Ovary (tissue), 9 donors: ENCODE results near the gene BLOC1S5. TPM values are rescaled to one million over a fixed set of nuclear protein-coding genes. Genes with fewer than 3 reads are reported as not detected.

ENCODE experiments used
- DNase-seq, 5 donors: peaks; one replicate each; pipeline ENCODE4 v3.0.0-alpha.2; 2019 to 2020
- H3K27ac ChIP-seq, 2 donors: fragments of 200-600 bp; one replicate each; pipeline versions ENCODE4 v1.5.1 to v1.8.0; 2019 to 2022
- H3K27me3 ChIP-seq: fragments of 200-600 bp; one replicate; pipeline ENCODE4 v1.8.0; 2022
- H3K36me3 ChIP-seq: fragments of 200-600 bp; sonication (generic); one replicate; pipeline ENCODE4 v1.5.1; 2019
- H3K4me1 ChIP-seq: one replicate; pipeline ENCODE4 v1.8.1; 2013; ENCODE audit warnings: mild to moderate bottlenecking, moderate library complexity; ENCODE audit not compliant: insufficient read depth
- H3K4me3 ChIP-seq: fragments of 200-600 bp; sonication (generic); one replicate; pipeline ENCODE4 v1.5.1; 2017
- H3K9me3 ChIP-seq, 2 donors: fragments of 200-600 bp in 1 of 2; sonication (generic) in 1 of 2; one replicate each; pipeline versions ENCODE4 v1.5.1 to v1.8.1; 2013 to 2019; ENCODE audit warnings: mild to moderate bottlenecking in 1 of 2, moderate library complexity in 1 of 2
- EP300 ChIP-seq: sonication (generic); formaldehyde crosslinking; IDR thresholded peaks from one replicate; pipeline ENCODE4 v1.6.1; 2017; ENCODE audit warnings: antibody characterized with exemption
- POLR2A ChIP-seq: fragments of 450-650 bp; IDR thresholded peaks from one replicate; pipeline ENCODE4 v1.6.1; 2017; ENCODE audit warnings: antibody characterized with exemption, mild to moderate bottlenecking, moderate library complexity
- WGBS, 3 donors: extraction: QIAGEN DNeasy Blood & Tissue Kit in 1 of 3; methylation state at CpG; one replicate each; pipeline versions ENCODE4 v1.1.5 to v1.1.7; 2013 to 2017; 5-methylcytosine and 5-hydroxymethylcytosine counted together
- intact Hi-C, 4 donors: fragments of 100-400 bp; cut with DNase I; formaldehyde crosslinking; loops; one replicate each; pipeline versions ENCODE4 v1.11.0 to v1.15.1; 2022 to 2023
- polyA plus RNA-seq, 2 donors: library from polyadenylated mRNA; stranded (reverse); fragments of 200-250 nt in 1 of 2; fragments of 350-450 nt in 1 of 2; fragmentation: Illumina TruSeq in 1 of 2; extraction: RNeasy Lipid Tissue Mini Kit (QIAGEN cat#74804) in 1 of 2; gene quantifications; one replicate each; pipeline ENCODE4 v1.2.3, GENCODE V29; 2013 to 2014
- total RNA-seq, 7 donors: library from RNA; depleted of rRNA in 2 of 7; stranded (reverse); fragments of >200 nt in 2 of 7; fragmentation: NEBNext Ultra II Directional in 3 of 7; extraction: Animal tissue kit (Norgen Biotek cat#: 25700) in 3 of 7; gene quantifications; one replicate each; pipeline versions ENCODE4 v1.1.0 to v1.2.4, GENCODE V29; 2016 to 2023
- TF ChIP-seq, protein P1 (sequence below), 3 donors: fragments of 450-650 bp in 2 of 3; fragments of 200-600 bp in 1 of 3; IDR thresholded peaks; one replicate each; pipeline versions ENCODE4 v1.5.1 to v1.8.0; 2016 to 2022; ENCODE audit warnings: antibody characterized with exemption in 3 of 3, mild to moderate bottlenecking in 1 of 3
- donor health status: DM: no; HTN: no; CAD: no; lungs with moderate emphysema.
- donor health status: DM: no; HTN: no; CAD: no.
- donor health status: Bipolar disorder and iron deficiency.
- donor health status: DM: yes; HTN: yes; CAD: no.
- donor health status: DM: no; HTN: no; CAD: no.
- donor health status: DM: yes; HTN: yes; CAD: no.

The BLOC1S5 gene
- total and polyA plus RNA-seq, 9 donors = 8.8 to 21.5 (median 15.4) TPM

DNA sequence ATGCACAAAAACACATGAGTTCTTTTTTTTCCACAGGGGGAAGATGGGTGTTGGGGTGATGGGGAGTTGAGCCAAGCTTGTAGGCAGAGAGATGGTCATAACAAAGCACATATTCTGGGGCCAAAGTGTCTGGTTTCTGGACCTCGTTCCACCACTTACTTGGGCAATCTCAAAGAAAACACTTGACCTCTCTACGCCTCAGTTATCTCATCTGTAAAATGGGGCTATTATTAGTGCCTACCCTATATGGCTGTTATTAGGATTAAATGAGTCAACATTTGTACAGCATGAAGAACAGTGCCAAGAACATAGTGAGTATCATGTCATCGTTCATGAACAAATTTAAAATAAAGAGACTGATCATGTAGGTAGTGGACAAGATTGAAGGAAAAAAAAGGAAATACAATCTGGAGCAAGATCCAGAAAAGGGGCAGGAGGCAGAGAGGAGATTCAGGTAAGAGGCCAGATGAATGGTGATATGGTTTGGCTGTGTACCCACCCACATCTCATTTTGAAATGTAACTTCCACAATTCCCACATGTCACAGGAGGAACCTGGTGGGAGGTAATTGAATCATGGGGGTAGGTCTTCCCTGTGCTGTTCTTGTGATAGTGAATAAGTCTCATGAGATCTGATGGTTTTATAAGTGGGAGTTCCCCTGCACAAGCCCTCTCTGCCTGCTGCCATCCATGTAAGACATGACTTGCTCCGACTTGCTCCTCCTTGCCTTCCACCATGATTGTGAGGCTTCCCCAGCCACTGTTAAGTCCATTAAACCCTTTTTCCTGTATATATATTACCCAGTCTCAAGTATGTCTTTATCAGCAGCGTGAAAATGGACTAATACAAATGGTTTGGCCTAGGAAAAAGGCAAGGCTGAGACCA, 23.9 kb upstream of the BLOC1S5 start:
- no peak for DNase-seq
- TF ChIP-seq, protein P1, sequence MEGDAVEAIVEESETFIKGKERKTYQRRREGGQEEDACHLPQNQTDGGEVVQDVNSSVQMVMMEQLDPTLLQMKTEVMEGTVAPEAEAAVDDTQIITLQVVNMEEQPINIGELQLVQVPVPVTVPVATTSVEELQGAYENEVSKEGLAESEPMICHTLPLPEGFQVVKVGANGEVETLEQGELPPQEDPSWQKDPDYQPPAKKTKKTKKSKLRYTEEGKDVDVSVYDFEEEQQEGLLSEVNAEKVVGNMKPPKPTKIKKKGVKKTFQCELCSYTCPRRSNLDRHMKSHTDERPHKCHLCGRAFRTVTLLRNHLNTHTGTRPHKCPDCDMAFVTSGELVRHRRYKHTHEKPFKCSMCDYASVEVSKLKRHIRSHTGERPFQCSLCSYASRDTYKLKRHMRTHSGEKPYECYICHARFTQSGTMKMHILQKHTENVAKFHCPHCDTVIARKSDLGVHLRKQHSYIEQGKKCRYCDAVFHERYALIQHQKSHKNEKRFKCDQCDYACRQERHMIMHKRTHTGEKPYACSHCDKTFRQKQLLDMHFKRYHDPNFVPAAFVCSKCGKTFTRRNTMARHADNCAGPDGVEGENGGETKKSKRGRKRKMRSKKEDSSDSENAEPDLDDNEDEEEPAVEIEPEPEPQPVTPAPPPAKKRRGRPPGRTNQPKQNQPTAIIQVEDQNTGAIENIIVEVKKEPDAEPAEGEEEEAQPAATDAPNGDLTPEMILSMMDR (IDR thresholded peaks at IDR 0.05) = no peak
- TF ChIP-seq EP300 (no peak), POLR2A (no peak)
- intact Hi-C loops = no loop called here
- 85 to 99% (median 97%) methylated on average over 5 of the region's 5 CpGs for WGBS, 3 donors
- no peak overlapping the region for H3K4me3 ChIP-seq
- H3K27ac ChIP-seq = no peak overlapping the region
- H3K4me1 ChIP-seq = peaks cover 3% of the 10 kb centered on the region
- H3K9me3 ChIP-seq = peaks cover 0 to 5% of the 10 kb centered on the region in 2 donors
- no peaks in the 10 kb centered on the region for H3K36me3 ChIP-seq
- H3K27me3 ChIP-seq = no peaks in the 10 kb centered on the region

DNA sequence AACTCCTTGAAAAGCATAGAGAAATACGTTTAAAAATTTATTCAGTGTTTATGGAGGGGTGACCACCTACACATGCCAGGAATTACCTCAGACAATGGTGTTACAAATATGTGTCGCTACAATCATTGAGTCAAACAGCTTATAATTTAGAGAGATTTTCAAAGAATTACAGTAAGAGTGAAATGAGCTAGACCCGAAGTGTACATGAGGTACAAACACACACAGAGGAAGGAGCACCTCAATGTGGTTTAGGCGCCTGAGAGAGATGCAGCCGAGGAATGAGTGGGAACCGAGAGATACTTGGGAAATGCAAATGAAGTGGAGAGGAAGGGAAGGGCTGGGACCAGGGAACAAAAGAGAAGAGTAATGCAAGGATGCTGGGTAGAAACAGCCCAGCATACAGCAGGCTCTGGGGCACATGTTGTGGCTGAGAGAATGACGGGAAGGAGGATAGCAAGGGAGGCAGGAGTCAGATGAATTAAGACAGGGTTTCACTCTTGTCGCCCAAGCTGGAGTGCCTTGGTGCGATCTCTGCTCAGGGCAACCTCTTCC, 22.6 kb upstream of the BLOC1S5 start:
- H3K4me1 ChIP-seq = peaks cover 3% of the 10 kb centered on the region
- intact Hi-C loops = no loop called here
- DNase-seq = no peak
- WGBS, 3 donors = 90 to 94% (median 92%) methylated on average over 9 of the region's 9 CpGs
- H3K27ac ChIP-seq = no peak overlapping the region
- no peak for TF ChIP-seq EP300
- no peaks in the 10 kb centered on the region for H3K27me3 ChIP-seq
- no peaks in the 10 kb centered on the region for H3K36me3 ChIP-seq
- peaks cover 0 to 5% of the 10 kb centered on the region in 2 donors for H3K9me3 ChIP-seq
- H3K4me3 ChIP-seq = no peak overlapping the region

DNA sequence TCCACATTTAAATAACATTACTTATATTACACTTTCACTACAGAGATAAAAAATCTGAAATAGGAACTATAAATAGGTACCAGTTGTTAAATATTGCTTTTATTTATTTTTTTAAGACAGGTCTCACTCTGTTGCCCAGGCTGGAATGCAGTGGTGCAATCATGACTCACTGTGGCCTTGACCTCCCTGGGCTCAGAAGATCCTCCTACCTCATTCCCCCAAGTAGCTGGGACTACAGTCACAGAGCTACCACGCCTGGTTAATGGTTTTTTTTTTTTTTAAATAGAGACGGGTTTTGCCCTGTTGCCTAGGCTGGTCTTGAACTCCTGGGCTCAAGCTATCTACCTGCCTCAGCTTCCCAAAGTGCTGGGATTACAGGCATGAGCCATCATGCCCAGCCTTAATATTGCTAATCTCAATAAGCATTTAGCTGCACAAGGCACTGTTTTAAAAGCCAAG, 20.9 kb upstream of the BLOC1S5 start:
- Histone ChIP-seq H3K36me3 (no peaks in the 10 kb centered on the region), H3K27me3 (no peaks in the 10 kb centered on the region), H3K4me3 (no peak overlapping the region), H3K27ac (no peak overlapping the region), H3K9me3 (peaks cover 0 to 5% of the 10 kb centered on the region in 2 donors), H3K4me1 (peaks cover 3% of the 10 kb centered on the region)
- TF ChIP-seq, protein P1 (IDR thresholded peaks at IDR 0.05) = no peak
- TF ChIP-seq EP300 (no peak), POLR2A (no peak)
- intact Hi-C loops = no loop called here
- WGBS, 3 donors = 6 to 24% (median 24%) methylated on average over 2 of the region's 2 CpGs
- DNase-seq = peak; percentile 34 to 59 (median 46)

DNA sequence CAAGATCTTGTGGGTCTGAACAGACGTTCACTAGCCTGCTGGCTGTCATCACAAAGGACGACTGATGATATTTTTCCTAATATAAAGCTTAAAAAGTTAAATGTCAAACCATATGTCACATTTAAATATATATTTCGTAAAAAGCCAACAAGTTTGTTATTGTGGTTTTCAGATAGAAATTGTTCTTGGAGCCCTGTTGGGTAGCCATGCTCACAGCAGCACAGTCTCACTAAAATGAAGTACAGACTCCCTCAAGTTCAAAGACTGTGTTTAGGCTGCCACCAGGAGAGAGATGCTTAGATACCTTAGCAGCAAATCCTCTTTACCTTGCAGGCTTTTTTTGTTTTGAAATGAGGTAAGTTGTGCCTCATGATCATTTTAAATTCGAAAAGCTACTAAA, 20.4 kb upstream of the BLOC1S5 start:
- WGBS, 3 donors = 78 to 91% (median 83%) methylated on average over 4 of the region's 4 CpGs
- peaks cover 3% of the 10 kb centered on the region for H3K4me1 ChIP-seq

More for the DNA sequence above, 20.4 kb upstream of the BLOC1S5 start:
- Histone ChIP-seq H3K27me3 (no peaks in the 10 kb centered on the region), H3K27ac (no peak overlapping the region), H3K9me3 (peaks cover 0 to 5% of the 10 kb centered on the region in 2 donors), H3K36me3 (no peaks in the 10 kb centered on the region), H3K4me3 (no peak overlapping the region)
- DNase-seq = no peak
- TF ChIP-seq, protein P1 (IDR thresholded peaks at IDR 0.05) = no peak
- TF ChIP-seq EP300 = no peak
- no peak for TF ChIP-seq POLR2A
- intact Hi-C loops = no loop called here
